ENCODE results near the gene POLR3K.
A peak's percentile ranks its signal among the peaks of the same experiment; 100 is the strongest.

POLR3K gene

DNA sequence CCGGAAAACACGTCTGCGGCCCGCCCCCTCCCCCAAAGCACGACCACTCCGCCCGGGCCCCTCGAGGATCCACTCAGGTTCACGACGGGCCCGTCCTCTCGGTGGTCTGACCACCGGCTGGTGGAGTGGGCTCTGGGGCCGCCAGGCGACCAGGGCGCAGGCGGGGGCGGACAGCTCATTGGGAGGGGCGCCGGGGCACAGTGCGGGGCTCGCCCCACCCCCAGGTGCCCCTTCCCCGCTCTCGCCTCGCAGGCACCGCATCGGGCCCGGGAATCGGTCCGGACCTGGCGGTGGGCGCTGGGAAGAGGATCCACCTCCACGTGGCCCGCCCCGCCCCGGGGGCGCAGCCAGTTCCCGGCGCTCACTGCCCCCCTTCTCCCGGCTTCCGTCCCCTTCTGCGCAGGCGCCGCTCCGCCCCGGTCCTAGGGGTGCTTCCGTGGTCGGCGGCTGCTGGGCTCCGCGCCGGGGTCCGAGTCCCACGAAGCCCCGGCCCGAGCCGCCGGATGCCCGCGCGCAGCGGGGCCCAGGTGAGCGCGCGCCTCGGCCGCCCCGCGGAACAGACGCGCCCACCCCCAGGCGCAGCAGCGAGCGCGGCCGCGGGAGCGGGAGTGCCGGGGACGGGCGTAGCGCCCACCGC lies 24.5 kb upstream of the POLR3K start, which contains the start of gene MPG (continued):
- TF ChIP-seq ZNF660 (tag by site-specific recombination; IDR thresholded peaks at IDR 0.05) (0 out of 2 replicates have a peak, but pooled peaks have one; percentile 13), KLF1 (tag by site-specific recombination; IDR thresholded peaks at IDR 0.05) (peak; percentile 44), ZBTB21 (tag by site-specific recombination; IDR thresholded peaks at IDR 0.05) (no peak), ZFP37 (tag by site-specific recombination; IDR thresholded peaks at IDR 0.05) (no peak), ZNF791 (tag by site-specific recombination; IDR thresholded peaks at IDR 0.05) (no peak), ZNF596 (tag by site-specific recombination; IDR thresholded peaks at IDR 0.05) (peak; percentile 32; the same call in 1 of the 2 replicates), ZNF530 (tag by site-specific recombination; IDR thresholded peaks at IDR 0.05; ENCODE audit: low read depth) (no peak), ZBTB48 (tag by site-specific recombination; IDR thresholded peaks at IDR 0.05) (no peak), HOXC10 (CRISPR knock-in tag; IDR thresholded peaks at IDR 0.05) (no peak), ZBTB1 (tag by site-specific recombination; IDR thresholded peaks at IDR 0.05) (no peak), ZNF561 (tag by site-specific recombination; IDR thresholded peaks at IDR 0.05; ENCODE audit: borderline replicate concordance) (0 out of 2 replicates have a peak, but pooled peaks have one; percentile 42), KLF9 (tag by site-specific recombination; IDR thresholded peaks at IDR 0.05; ENCODE audit: low read depth) (peak; percentile 86), ZNF341 (tag by site-specific recombination; IDR thresholded peaks at IDR 0.05; ENCODE audit: low read depth) (peak; percentile 36; the same call in 1 of the 2 replicates), ZNF140 (tag by site-specific recombination; IDR thresholded peaks at IDR 0.05) (no peak), ZNF302 (tag by site-specific recombination; IDR thresholded peaks at IDR 0.05; ENCODE audit: low read depth) (no peak), ZNF843 (tag by site-specific recombination; IDR thresholded peaks at IDR 0.05) (no peak), ZNF391 (tag by site-specific recombination; IDR thresholded peaks at IDR 0.05; ENCODE audit: borderline replicate concordance, low read depth) (no peak), ZBTB17 (tag by site-specific recombination; IDR thresholded peaks at IDR 0.05) (no peak; the same call in 1 of the 2 replicates), ZNF776 (tag by site-specific recombination; IDR thresholded peaks at IDR 0.05; ENCODE audit: borderline replicate concordance) (no peak), ZNF354C (tag by site-specific recombination; IDR thresholded peaks at IDR 0.05; ENCODE audit: borderline replicate concordance, low read depth) (no peak), ZNF670 (tag by site-specific recombination; IDR thresholded peaks at IDR 0.05; ENCODE audit: low read depth) (no peak), KLF8 (tag by site-specific recombination; IDR thresholded peaks at IDR 0.05) (peak; percentile 60; the same call in 1 of the 2 replicates), OSR2 (tag by site-specific recombination; IDR thresholded peaks at IDR 0.05) (peak; percentile 13; the same call in 1 of the 2 replicates), ZNF404 (tag by site-specific recombination; IDR thresholded peaks at IDR 0.05) (no peak), MZF1 (tag by site-specific recombination; IDR thresholded peaks at IDR 0.05; ENCODE audit: borderline replicate concordance) (no peak), ZNF214 (tag by site-specific recombination; IDR thresholded peaks at IDR 0.05; ENCODE audit: borderline replicate concordance) (no peak), EGR2 (tag by site-specific recombination; IDR thresholded peaks at IDR 0.05; ENCODE audit: low read depth) (0 out of 2 replicates have a peak, but pooled peaks have one; percentile 20)
- TF ChIP-seq, protein P1, sequence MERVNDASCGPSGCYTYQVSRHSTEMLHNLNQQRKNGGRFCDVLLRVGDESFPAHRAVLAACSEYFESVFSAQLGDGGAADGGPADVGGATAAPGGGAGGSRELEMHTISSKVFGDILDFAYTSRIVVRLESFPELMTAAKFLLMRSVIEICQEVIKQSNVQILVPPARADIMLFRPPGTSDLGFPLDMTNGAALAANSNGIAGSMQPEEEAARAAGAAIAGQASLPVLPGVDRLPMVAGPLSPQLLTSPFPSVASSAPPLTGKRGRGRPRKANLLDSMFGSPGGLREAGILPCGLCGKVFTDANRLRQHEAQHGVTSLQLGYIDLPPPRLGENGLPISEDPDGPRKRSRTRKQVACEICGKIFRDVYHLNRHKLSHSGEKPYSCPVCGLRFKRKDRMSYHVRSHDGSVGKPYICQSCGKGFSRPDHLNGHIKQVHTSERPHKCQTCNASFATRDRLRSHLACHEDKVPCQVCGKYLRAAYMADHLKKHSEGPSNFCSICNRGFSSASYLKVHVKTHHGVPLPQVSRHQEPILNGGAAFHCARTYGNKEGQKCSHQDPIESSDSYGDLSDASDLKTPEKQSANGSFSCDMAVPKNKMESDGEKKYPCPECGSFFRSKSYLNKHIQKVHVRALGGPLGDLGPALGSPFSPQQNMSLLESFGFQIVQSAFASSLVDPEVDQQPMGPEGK (tag by site-specific recombination; IDR thresholded peaks at IDR 0.05) = peak; percentile 98
- TF ChIP-seq, protein P2, sequence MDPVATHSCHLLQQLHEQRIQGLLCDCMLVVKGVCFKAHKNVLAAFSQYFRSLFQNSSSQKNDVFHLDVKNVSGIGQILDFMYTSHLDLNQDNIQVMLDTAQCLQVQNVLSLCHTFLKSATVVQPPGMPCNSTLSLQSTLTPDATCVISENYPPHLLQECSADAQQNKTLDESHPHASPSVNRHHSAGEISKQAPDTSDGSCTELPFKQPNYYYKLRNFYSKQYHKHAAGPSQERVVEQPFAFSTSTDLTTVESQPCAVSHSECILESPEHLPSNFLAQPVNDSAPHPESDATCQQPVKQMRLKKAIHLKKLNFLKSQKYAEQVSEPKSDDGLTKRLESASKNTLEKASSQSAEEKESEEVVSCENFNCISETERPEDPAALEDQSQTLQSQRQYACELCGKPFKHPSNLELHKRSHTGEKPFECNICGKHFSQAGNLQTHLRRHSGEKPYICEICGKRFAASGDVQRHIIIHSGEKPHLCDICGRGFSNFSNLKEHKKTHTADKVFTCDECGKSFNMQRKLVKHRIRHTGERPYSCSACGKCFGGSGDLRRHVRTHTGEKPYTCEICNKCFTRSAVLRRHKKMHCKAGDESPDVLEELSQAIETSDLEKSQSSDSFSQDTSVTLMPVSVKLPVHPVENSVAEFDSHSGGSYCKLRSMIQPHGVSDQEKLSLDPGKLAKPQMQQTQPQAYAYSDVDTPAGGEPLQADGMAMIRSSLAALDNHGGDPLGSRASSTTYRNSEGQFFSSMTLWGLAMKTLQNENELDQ (tag by site-specific recombination; IDR thresholded peaks at IDR 0.05; ENCODE audit: low read depth) = no peak
- TF ChIP-seq, protein P3, sequence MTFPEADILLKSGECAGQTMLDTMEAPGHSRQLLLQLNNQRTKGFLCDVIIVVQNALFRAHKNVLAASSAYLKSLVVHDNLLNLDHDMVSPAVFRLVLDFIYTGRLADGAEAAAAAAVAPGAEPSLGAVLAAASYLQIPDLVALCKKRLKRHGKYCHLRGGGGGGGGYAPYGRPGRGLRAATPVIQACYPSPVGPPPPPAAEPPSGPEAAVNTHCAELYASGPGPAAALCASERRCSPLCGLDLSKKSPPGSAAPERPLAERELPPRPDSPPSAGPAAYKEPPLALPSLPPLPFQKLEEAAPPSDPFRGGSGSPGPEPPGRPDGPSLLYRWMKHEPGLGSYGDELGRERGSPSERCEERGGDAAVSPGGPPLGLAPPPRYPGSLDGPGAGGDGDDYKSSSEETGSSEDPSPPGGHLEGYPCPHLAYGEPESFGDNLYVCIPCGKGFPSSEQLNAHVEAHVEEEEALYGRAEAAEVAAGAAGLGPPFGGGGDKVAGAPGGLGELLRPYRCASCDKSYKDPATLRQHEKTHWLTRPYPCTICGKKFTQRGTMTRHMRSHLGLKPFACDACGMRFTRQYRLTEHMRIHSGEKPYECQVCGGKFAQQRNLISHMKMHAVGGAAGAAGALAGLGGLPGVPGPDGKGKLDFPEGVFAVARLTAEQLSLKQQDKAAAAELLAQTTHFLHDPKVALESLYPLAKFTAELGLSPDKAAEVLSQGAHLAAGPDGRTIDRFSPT (tag by site-specific recombination; IDR thresholded peaks at IDR 0.05) = peak; percentile 72
- TF ChIP-seq, protein P4, sequence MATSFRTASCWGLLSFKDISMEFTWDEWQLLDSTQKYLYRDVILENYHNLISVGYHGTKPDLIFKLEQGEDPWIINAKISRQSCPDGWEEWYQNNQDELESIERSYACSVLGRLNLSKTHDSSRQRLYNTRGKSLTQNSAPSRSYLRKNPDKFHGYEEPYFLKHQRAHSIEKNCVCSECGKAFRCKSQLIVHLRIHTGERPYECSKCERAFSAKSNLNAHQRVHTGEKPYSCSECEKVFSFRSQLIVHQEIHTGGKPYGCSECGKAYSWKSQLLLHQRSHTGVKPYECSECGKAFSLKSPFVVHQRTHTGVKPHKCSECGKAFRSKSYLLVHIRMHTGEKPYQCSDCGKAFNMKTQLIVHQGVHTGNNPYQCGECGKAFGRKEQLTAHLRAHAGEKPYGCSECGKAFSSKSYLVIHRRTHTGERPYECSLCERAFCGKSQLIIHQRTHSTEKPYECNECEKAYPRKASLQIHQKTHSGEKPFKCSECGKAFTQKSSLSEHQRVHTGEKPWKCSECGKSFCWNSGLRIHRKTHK (tag by site-specific recombination; IDR thresholded peaks at IDR 0.05) = no peak
- TF ChIP-seq, protein P5, sequence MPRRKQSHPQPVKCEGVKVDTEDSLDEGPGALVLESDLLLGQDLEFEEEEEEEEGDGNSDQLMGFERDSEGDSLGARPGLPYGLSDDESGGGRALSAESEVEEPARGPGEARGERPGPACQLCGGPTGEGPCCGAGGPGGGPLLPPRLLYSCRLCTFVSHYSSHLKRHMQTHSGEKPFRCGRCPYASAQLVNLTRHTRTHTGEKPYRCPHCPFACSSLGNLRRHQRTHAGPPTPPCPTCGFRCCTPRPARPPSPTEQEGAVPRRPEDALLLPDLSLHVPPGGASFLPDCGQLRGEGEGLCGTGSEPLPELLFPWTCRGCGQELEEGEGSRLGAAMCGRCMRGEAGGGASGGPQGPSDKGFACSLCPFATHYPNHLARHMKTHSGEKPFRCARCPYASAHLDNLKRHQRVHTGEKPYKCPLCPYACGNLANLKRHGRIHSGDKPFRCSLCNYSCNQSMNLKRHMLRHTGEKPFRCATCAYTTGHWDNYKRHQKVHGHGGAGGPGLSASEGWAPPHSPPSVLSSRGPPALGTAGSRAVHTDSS (tag by site-specific recombination; IDR thresholded peaks at IDR 0.05) = no peak

Data from HEK293 (cell line).